Renal pelvis (tissue), 4 donors: ENCODE data around the gene PSMB7. TPM values are rescaled to one million over a fixed set of nuclear protein-coding genes. Genes with fewer than 3 reads are reported as not detected.

Source experiments
- DNase-seq: peaks from one replicate; pipeline ENCODE4 v3.0.0-alpha.2; 2013
- polyA plus RNA-seq, 3 donors: library from polyadenylated mRNA; unstranded; fragments of 120-200 nt; gene quantifications; one replicate each; pipeline ENCODE4 v1.2.1, GENCODE V29; 2013; ENCODE audit not compliant: insufficient read length in 3 of 3

PSMB7 gene
- polyA plus RNA-seq, 3 donors, result 203 to 241 (median 213) TPM

GRCh38 chr9:124347968-124348358, 67.3 kb downstream of the PSMB7 start:
- DNase-seq, result no peak

- DNase-seq, result no peak
Observed at GRCh38 chr9:124347206-124347967, 67.9 kb downstream of the PSMB7 start.

DNA sequence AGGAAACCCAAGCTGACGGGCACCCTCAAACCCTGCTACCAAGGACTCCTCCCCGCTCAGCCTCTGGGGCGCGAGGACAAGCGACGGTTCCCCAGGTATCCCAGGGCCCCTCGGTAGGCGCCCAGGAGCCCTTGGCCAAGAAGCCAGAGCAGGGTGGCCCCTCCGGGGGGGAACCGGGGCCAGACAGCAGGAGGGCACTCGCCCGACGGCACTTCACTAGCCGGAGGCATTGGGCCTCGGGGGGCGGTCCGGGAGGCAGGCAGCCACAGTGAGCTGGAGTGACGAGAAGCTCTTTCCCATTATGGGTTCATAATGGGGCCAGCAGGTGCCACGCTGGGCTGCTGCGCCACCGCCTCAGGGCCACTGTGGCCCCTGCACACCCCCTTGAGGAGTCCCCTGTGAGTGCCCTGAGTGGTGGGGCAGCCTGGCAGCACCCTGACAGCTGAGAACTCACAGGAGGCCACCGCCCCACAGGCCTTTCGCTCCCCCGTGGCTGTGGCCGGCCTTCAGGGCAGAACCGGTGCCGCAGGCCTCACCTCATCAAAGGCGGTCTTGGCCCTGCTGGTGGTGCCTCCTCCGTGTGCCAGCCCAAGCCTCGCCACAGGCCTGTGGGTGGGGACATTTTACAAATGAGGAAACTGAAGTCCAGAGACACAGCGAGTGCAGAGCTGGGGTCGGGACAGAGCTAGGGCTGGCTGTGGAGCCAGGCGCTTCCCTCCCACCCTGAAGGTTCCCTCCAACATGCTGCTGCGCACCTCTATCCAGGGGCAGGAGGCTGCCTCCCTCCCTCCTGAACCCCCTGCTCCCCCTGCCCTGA, 68.7 kb downstream of the PSMB7 start:
- DNase-seq, result no peak

- no peak for DNase-seq
Observed at GRCh38 chr9:124345751-124346281, 69.4 kb downstream of the PSMB7 start.

- DNase-seq, result no peak
Observed at GRCh38 chr9:124345063-124345462, 70.2 kb downstream of the PSMB7 start.

DNA sequence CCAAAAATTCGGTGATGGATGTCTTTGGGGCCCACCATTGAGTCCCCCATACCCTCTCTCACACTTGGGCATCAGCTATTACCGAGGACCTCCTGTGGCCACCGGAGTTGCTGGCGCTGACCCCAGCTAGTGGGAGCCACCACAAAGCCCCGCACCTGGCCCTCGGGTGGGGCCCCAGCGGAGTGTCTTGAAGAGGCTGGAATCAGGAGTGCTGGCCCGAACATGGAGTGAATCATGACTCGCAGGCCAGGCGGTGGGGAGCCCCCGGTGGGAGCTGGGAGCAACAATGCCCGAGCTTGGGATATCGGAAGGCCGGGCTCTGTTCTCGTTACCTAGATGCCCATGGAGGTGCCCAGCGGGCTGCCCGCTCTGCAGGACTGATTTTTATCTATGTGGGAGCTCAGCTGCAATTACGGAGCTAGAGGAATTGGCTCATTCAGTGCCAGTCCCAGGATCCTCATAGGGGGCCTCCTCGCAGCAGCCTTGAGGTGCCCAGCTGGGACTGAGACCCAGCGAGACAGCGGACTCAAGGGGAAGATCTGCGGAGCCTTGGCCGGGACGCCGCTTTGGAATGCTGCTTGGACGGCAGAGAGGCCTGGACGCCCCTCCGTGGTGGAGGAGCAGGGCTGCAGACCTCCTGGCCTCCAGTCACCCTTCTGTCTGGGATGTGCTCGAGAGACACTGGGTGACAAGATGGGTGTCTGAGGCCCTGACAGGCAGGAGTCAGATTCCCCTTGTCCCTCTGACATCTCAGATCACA, 70.8 kb downstream of the PSMB7 start:
- no peak for DNase-seq

- DNase-seq, result no peak
Observed at GRCh38 chr9:124343533-124344290, 71.5 kb downstream of the PSMB7 start.

DNA sequence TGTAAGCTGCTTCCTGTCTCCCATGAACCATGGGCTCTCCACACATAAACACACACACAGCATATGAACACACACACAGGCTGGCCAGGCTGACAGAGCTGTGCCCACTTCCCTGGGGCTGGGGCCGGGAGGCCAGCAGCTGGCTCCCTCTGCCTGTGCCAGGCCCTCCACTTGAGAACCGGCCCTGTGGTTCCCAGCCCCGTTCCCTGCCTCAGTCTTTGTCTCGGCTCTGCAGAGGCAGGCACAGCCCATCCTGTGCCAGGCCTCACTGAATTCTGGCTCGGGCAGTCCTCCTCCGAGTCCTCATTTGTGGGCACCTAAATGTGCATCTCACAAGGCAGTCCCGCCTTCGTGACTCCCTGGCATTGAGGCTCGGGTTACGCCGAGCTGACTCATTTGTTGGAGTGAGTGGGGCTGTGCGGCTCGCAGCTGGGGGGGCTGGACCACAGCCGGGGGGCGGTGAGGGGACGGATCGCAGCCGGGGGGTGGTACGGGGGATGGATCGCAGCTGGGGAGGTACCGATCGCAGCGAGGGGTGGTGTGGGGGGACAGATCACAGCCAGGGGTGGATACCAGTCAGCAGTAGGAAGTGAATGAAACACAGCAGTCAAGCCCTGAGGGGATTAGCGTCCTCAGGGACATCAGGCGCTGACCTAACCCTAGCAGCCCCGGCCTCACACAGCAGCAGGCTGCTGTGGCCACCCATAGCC, 72.3 kb downstream of the PSMB7 start:
- DNase-seq, result peak; percentile 73

- no peak for DNase-seq
Observed at GRCh38 chr9:124342402-124342775, 72.9 kb downstream of the PSMB7 start.

DNA sequence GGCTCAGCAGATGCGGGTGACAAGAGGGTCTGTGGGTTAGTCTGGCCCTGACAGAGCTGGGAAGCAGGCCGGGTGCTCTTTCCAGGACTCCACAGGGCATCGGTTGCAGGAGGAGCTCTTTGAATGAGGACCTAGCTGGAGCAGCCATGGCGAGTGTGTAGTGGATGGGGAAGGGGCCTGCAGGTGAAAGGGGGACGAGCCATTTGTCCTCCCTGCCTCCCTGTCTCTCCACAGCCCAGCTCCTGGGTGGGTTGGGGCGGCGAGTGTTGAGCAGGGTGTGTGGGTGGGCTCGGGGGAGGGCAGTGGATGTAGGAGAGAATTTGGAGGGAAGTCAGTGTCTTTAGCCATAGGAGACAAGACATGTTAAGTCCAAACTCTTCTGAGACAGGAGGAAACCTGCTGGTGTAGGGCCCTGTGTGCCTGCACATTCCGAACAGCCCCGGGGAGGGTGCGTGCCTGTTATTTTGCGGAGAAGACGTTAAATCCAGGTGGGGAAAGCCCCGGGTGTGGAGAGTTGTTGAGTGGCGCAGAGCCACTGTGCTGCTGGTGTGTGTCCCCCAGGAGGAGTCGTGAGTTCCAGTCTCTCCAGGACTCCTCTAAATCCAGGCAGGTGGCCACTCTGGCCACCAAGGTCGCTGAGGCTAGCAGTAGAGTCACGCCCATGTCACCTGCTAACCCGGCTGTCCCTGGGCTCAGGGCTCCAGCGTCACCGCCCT, 73.6 kb downstream of the PSMB7 start:
- DNase-seq, result no peak

- DNase-seq, result no peak
Observed at GRCh38 chr9:124340219-124341069, 74.8 kb downstream of the PSMB7 start.

- no peak for DNase-seq
Observed at GRCh38 chr9:124339603-124340146, 75.6 kb downstream of the PSMB7 start.

DNA sequence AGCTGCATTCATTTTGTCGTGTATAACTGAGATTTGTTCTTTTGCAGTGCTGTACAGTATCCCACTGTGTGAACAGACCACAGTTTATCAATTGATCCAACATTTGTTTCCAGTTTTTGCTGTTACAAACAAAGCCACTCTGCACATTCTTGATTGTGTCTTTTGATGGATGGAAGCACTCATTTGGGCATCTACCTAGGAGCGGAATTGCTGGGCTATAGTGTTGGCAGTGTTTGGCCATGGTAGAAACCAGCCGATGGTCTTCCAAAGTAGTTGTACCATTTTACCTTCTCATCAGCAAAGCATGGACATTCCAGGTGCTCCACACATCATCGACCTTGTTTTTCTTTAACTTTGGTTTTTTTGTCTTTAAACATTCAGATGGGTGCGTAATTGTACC, 77.7 kb downstream of the PSMB7 start:
- no peak for DNase-seq

GRCh38 chr9:124335320-124335707, 79.9 kb downstream of the PSMB7 start:
- DNase-seq, result no peak

DNA sequence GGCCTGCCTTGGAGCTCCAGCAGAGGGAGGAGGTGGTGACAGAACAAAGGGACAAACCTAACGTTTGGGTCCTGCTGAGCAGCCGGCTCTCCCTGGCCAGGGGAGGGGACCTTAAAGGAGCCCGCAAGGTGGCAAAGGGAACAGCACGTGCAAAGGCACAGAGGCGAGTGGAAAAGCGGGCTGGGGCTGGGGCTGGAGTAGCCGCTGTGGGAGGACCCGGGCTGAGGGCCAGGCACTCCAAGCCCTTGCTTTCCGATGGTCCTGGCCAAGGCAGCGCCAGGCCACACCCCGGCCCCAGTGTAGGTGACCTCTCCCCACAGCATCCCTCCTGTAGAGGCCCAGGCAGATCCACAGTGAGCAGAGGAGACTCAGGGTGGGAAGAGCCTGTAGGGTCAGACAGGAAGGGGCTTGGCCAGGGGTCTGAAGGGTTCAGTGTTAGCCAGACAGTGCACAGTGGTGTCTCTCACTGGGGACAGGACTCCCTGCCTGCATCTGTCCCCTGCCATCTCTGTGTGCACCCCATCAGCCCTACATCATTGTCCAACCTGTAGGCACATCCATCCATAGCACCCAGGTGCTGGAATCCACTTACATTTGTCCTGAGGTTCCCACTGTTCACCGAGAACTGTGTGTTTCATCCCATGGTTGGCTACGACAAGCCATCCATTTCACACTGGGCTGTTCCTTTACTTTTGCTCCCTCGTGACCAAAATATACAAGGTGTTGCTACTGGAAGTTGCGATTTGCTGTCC, 80.5 kb downstream of the PSMB7 start:
- no peak for DNase-seq

- DNase-seq, result no peak
Observed at GRCh38 chr9:124333203-124333579, 82.1 kb downstream of the PSMB7 start.

- DNase-seq, result no peak
Observed at GRCh38 chr9:124332361-124333202, 82.7 kb downstream of the PSMB7 start.
